B cell (primary cell): ENCODE results near the gene DBP. TPM values are rescaled to one million over a fixed set of nuclear protein-coding genes. Genes with fewer than 3 reads are reported as not detected.

ENCODE experiments used
- ATAC-seq: fragments of 200-7000 bp; cut with Tn5 transposase; one replicate; pipeline ENCODE4 v1.10.0; 2021; ENCODE audit warnings: low read depth, mild to moderate bottlenecking, moderate number of reproducible peaks, moderate library complexity
- CTCF ChIA-PET: fragments of 350-600 bp; sonication (Branson Sonifier 250); formaldehyde crosslinking; loops from one replicate; lab custom pipeline; 2021; ENCODE audit warnings: antibody characterized with exemption, inconsistent platforms; lab: Charles Lee
- POLR2A ChIA-PET: fragments of 350-600 bp; sonication (Branson Sonifier 250); formaldehyde crosslinking; loops from one replicate; lab custom pipeline; 2021; ENCODE audit warnings: antibody characterized with exemption; lab: Charles Lee
- DNase-seq: peaks from one replicate; pipeline ENCODE4 v3.0.0; 2013
- H2AFZ ChIP-seq: 2 replicates; pipeline ENCODE4 v1.6.1; 2012; ENCODE audit warnings: mild to moderate bottlenecking, low read depth, low read length; ENCODE audit not compliant: insufficient read depth, poor library complexity, severe bottlenecking
- H3K27ac ChIP-seq, 2 donors: 1 replicate in 1 of 2; 2 replicates in 1 of 2; pipeline ENCODE4 v1.5.1; 2012 to 2013; ENCODE audit warnings: low read length in 2 of 2, mild to moderate bottlenecking in 2 of 2, moderate library complexity in 1 of 2
- H3K27me3 ChIP-seq, 4 experiments: fragments of 200-600 bp in 1 of 4; sonication (generic) in 1 of 4; replicated peaks in 1 of 4; 1 replicate in 2 of 4; 2 replicates in 2 of 4; pipeline versions ENCODE4 v1.6.1 to v1.7.0; 2013 to 2016; ENCODE audit warnings: low read length in 3 of 4, mild to moderate bottlenecking in 2 of 4, mixed read lengths in 1 of 4, moderate library complexity in 1 of 4; ENCODE audit not compliant: insufficient read depth in 4 of 4, control insufficient read depth in 3 of 4; ENCODE audit errors: control extremely low read depth in 1 of 4
- H3K36me3 ChIP-seq, 2 experiments: replicated peaks in 1 of 2; 1 replicate in 1 of 2; 2 replicates in 1 of 2; pipeline versions ENCODE4 v1.6.1 to v1.7.1; 2013; ENCODE audit warnings: low read length in 1 of 2; ENCODE audit not compliant: insufficient read depth in 2 of 2, control insufficient read depth in 1 of 2; ENCODE audit errors: control extremely low read depth in 1 of 2, extremely low read depth in 1 of 2
- H3K4me1 ChIP-seq, 2 donors: fragments of 200-600 bp in 1 of 2; sonication (generic) in 1 of 2; 1 replicate in 1 of 2; 2 replicates in 1 of 2; pipeline versions ENCODE4 v1.5.1 to v1.6.1; 2013 to 2017; ENCODE audit warnings: low read length in 2 of 2; ENCODE audit not compliant: control insufficient read depth in 2 of 2, insufficient read depth in 2 of 2
- H3K4me2 ChIP-seq: replicated peaks from 2 replicates; pipeline ENCODE3; 2012; ENCODE audit warnings: mild to moderate bottlenecking, low read depth, low read length; ENCODE audit not compliant: poor library complexity, severe bottlenecking
- H3K4me3 ChIP-seq, 5 experiments: fragments of 200-600 bp in 1 of 5; sonication (generic) in 1 of 5; 1 replicate in 3 of 5; 2 replicates in 2 of 5; pipeline versions ENCODE4 v1.5.1 to v1.7.0; 2011 to 2016; ENCODE audit warnings: low read length in 4 of 5, mild to moderate bottlenecking in 4 of 5, low read depth in 2 of 5, control low read depth in 1 of 5, moderate library complexity in 1 of 5; ENCODE audit not compliant: insufficient read depth in 1 of 5; ENCODE audit errors: control extremely low read depth in 1 of 5, extremely low read depth in 1 of 5
- H3K79me2 ChIP-seq: fragments of 200-600 bp; sonication (generic); one replicate; pipeline ENCODE4 v1.6.0; 2016; ENCODE audit warnings: low read length; ENCODE audit not compliant: control insufficient read depth, insufficient read depth
- H3K9ac ChIP-seq: fragments of 200-600 bp; sonication (generic); 2 replicates; pipeline ENCODE4 v1.6.1; 2017; ENCODE audit warnings: mild to moderate bottlenecking, low read length, moderate library complexity
- H3K9me3 ChIP-seq, 3 donors: one replicate each; pipeline versions ENCODE4 v1.6.1 to v1.7.1; 2013; ENCODE audit warnings: low read length in 2 of 3; ENCODE audit not compliant: control insufficient read depth in 2 of 3, insufficient read depth in 1 of 3; ENCODE audit errors: control extremely low read depth in 1 of 3
- H4K20me1 ChIP-seq: 2 replicates; pipeline ENCODE4 v1.6.0; 2012; ENCODE audit warnings: mild to moderate bottlenecking, low read length; ENCODE audit not compliant: insufficient read depth, control insufficient read depth, poor library complexity, severe bottlenecking
- H3K27ac Mint-ChIP-seq: one replicate; pipeline ENCODE4 v1.8.0; 2021; ENCODE audit warnings: mixed read lengths
- H3K27me3 Mint-ChIP-seq: one replicate; pipeline ENCODE4 v1.8.0; 2021; ENCODE audit warnings: mixed read lengths
- H3K4me1 Mint-ChIP-seq: one replicate; pipeline ENCODE4 v1.8.0; 2021; ENCODE audit warnings: mixed read lengths
- H3K4me3 Mint-ChIP-seq: one replicate; pipeline ENCODE4 v1.8.0; 2021; ENCODE audit warnings: mixed read lengths
- H3K9me3 Mint-ChIP-seq: one replicate; pipeline ENCODE4 v1.8.0; 2022; ENCODE audit warnings: mixed read lengths; ENCODE audit not compliant: insufficient read depth
- CTCF ChIP-seq: fragments of 200-600 bp; IDR thresholded peaks from one replicate; pipeline ENCODE4 v1.8.0; 2022; ENCODE audit warnings: antibody characterized with exemption, mild to moderate bottlenecking
- EZH2 ChIP-seq: IDR thresholded peaks from 2 replicates; pipeline ENCODE4 v1.6.1; 2012; ENCODE audit warnings: borderline replicate concordance, low read depth, mild to moderate bottlenecking, moderate library complexity, low read length; ENCODE audit not compliant: insufficient read depth, poor library complexity, severe bottlenecking
- WGBS: methylation state at CpG from one replicate; pipeline ENCODE4 v1.1.5; 2013; ENCODE audit warnings: missing lambda C conversion rate; ENCODE audit not compliant: insufficient coverage; 5-methylcytosine and 5-hydroxymethylcytosine counted together
- intact Hi-C: fragments of 100-400 bp; cut with micrococcal nuclease; formaldehyde crosslinking; loops from one replicate; pipeline ENCODE4 v1.10.0; 2022
- polyA plus RNA-seq: library from polyadenylated mRNA; depleted of rRNA; stranded (reverse); fragments of >200 nt; gene quantifications from 2 replicates; pipeline ENCODE4 v1.2.3, GENCODE V29; 2012
- total RNA-seq, 2 donors: library from RNA; stranded (reverse); fragments of 120-200 nt in 1 of 2; gene quantifications; 1 replicate in 1 of 2; 2 replicates in 1 of 2; pipeline versions ENCODE4 v1.2.3 to v1.2.4, GENCODE V29; 2013 to 2022

The DBP gene
- total and polyA plus RNA-seq, 2 donors (not counting 1 experiment from before 2014, with no cell fraction given): 23.5 to 33.0 TPM

GRCh38 chr19:48674216-48674809 lies 37.1 kb upstream of the DBP start:
- Histone ChIP-seq H3K9me3 (peaks cover 0 to 2% (median 0%) of the 10 kb centered on the region in 3 donors), H3K79me2 (no peaks in the 10 kb centered on the region), H3K9ac (no peak overlapping the region), H3K4me1 (peaks cover 4 to 10% of the 10 kb centered on the region in 2 donors), H3K4me3 (no peak overlapping the region), H3K27ac (no peak overlapping the region), H3K36me3 (no peaks in the 10 kb centered on the region), H3K4me2 (no peak overlapping the region), H2AFZ (no peak overlapping the region), H4K20me1 (no peaks in the 10 kb centered on the region), H3K27me3 (no peaks in the 10 kb centered on the region)
- CTCF ChIA-PET: interaction anchor here (0.8 to 5.4 kb wide), 17 partner anchors 11 to 406 kb away, joined by 3 to 51 read pairs (median 3); partner anchors contain the start of gene CA11
- Mint-ChIP-seq H3K4me1 (peaks cover 6% of the 10 kb centered on the region), H3K4me3 (no peak overlapping the region), H3K27me3 (peaks cover 6% of the 10 kb centered on the region), H3K9me3 (no peaks in the 10 kb centered on the region), H3K27ac (no peak overlapping the region)
- DNase-seq: no peak
- no peak for ATAC-seq
- 90% methylated on average over 16 of the region's 19 CpGs for WGBS
- TF ChIP-seq EZH2: no peak
- intact Hi-C loops: no loop called here
- POLR2A ChIA-PET: interaction anchor here (0.6 to 0.9 kb wide), 2 partner anchors 169 to 505 kb away, joined by 3 to 4 read pairs; no protein-coding TSS in a partner anchor

- H3K9me3 Mint-ChIP-seq: peaks cover 3% of the 10 kb centered on the region
- peaks cover 4 to 10% of the 10 kb centered on the region in 2 donors for H3K4me1 ChIP-seq
- DNase-seq (no peak), ATAC-seq (no peak)
- no peaks in the 10 kb centered on the region for H4K20me1 ChIP-seq
- H3K27me3 ChIP-seq: no peaks in the 10 kb centered on the region
- peaks cover 6% of the 10 kb centered on the region for H3K27me3 Mint-ChIP-seq
- H3K27ac Mint-ChIP-seq: no peak overlapping the region
- POLR2A ChIA-PET: interaction anchor here (0.6 kb wide), 1 partner anchor 277 kb away, joined by 3 read pairs; no protein-coding TSS in a partner anchor
- 86% methylated on average over 25 of the region's 25 CpGs for WGBS
- no peaks in the 10 kb centered on the region for H3K36me3 ChIP-seq
- no peaks in the 10 kb centered on the region for H3K79me2 ChIP-seq
- H3K4me3 ChIP-seq: no peak overlapping the region
- peaks cover 6% of the 10 kb centered on the region for H3K4me1 Mint-ChIP-seq
- peaks cover 0 to 4% (median 0%) of the 10 kb centered on the region in 3 donors for H3K9me3 ChIP-seq
- no peak overlapping the region for H3K27ac ChIP-seq
- no peak overlapping the region for H3K4me3 Mint-ChIP-seq
- no peak overlapping the region for H3K9ac ChIP-seq
- H2AFZ ChIP-seq: no peak overlapping the region
- no peak for TF ChIP-seq CTCF
- CTCF ChIA-PET: interaction anchor here (1.2 to 5.4 kb wide), 5 partner anchors 14 to 109 kb away, joined by 3 to 51 read pairs (median 18); partner anchors contain the start of gene CA11
- intact Hi-C loops: no loop called here
- no peak overlapping the region for H3K4me2 ChIP-seq
Observed at GRCh38 chr19:48673436-48674100, 36.4 kb upstream of the DBP start.
